GM21447 (cell line): Measurements from ENCODE around the gene IRX3.
"Not testable (repeated sequence)": the region's sequence is repeated elsewhere in the genome, so short reads cannot be mapped to it uniquely, and the experiment has no call there.

Experiments used
- ATAC-seq: cut with Tn5 transposase; IDR thresholded peaks from one replicate; pipeline ENCODE4 v1.9.1; 2021; ENCODE audit not compliant: unreplicated experiment

The IRX3 gene

GRCh38 chr16:54280751-54281150, 5.8 kb downstream of the IRX3 start:
- ATAC-seq = no peak

- no peak for ATAC-seq
Observed at GRCh38 chr16:54277845-54278703, 8.5 kb downstream of the IRX3 start.

GRCh38 chr16:54275956-54276355, 10.6 kb downstream of the IRX3 start:
- no peak for ATAC-seq

GRCh38 chr16:54273566-54273965, 13.0 kb downstream of the IRX3 start:
- no peak for ATAC-seq

GRCh38 chr16:54270711-54271110, 15.9 kb downstream of the IRX3 start:
- no peak for ATAC-seq

- no peak for ATAC-seq
Observed at GRCh38 chr16:54269461-54269860, 17.1 kb downstream of the IRX3 start.

- ATAC-seq = no peak
Observed at GRCh38 chr16:54268766-54269165, 17.8 kb downstream of the IRX3 start.

GRCh38 chr16:54268340-54268739, 18.2 kb downstream of the IRX3 start:
- ATAC-seq = no peak

- ATAC-seq = no peak
Observed at GRCh38 chr16:54266363-54266955, 20.1 kb downstream of the IRX3 start.

GRCh38 chr16:54265575-54266107, 20.9 kb downstream of the IRX3 start:
- ATAC-seq = no peak

- no peak for ATAC-seq
Observed at GRCh38 chr16:54253118-54253517, 33.5 kb downstream of the IRX3 start.

GRCh38 chr16:54248863-54249710, 37.5 kb downstream of the IRX3 start:
- ATAC-seq = no peak

GRCh38 chr16:54247705-54248104, 38.9 kb downstream of the IRX3 start:
- not testable (repeated sequence) for ATAC-seq

GRCh38 chr16:54246454-54246821, 40.1 kb downstream of the IRX3 start:
- no peak for ATAC-seq

GRCh38 chr16:54245788-54246453, 40.7 kb downstream of the IRX3 start:
- no peak for ATAC-seq

- no peak for ATAC-seq
Observed at GRCh38 chr16:54244061-54244886, 42.3 kb downstream of the IRX3 start.

GRCh38 chr16:54243202-54243601, 43.4 kb downstream of the IRX3 start:
- no peak for ATAC-seq

GRCh38 chr16:54242199-54242598, 44.4 kb downstream of the IRX3 start:
- ATAC-seq = no peak

- ATAC-seq = no peak
Observed at GRCh38 chr16:54241525-54241924, 45.1 kb downstream of the IRX3 start.
